ENCODE measurements around the gene TNP2. TPM values are rescaled to one million over a fixed set of nuclear protein-coding genes. Genes with fewer than 3 reads are reported as not detected.

The TNP2 gene
- total and polyA plus RNA-seq, 9 of the 15 experiments (the other 6 are each of a cell fraction or from before 2014, with no cell fraction given), result not detected

GRCh38 chr16:11262915-11263314 is 6.2 kb downstream of the TNP2 start:
- FAIRE-seq (no peak), DNase-seq (ENCODE audit: extremely low read depth in 1 of 4, low spot score in 3 of 4) (no peak), ATAC-seq (0 out of 3 replicates have a peak, but pooled peaks have one; percentile 35)
- ChIA-PET POLR2A (no interaction called here), CTCF (ENCODE audit: low intra/inter-chr PET ratio) (no interaction called here)
- no peaks in the 10 kb centered on the region for H3K79me2 ChIP-seq (ENCODE audit: control insufficient read depth, insufficient read depth, low read length)
- BruUV-seq (replicated peaks), result no TSS peak
- no peak overlapping the region for H3K4me2 ChIP-seq (ENCODE audit: insufficient read depth, low read length)
- no peaks in the 10 kb centered on the region for H3K36me3 ChIP-seq (ENCODE audit: control insufficient read depth, insufficient read depth, low read length)
- H3K27ac ChIP-seq (ENCODE audit: extremely low read depth, low read depth, low read length), result no peak overlapping the region
- no peak overlapping the region for H3K4me3 ChIP-seq
- H3K4me1 ChIP-seq (replicated peaks in 1 of 2; ENCODE audit: control insufficient read depth in 2 of 2, insufficient read depth in 2 of 2, low read length in 2 of 2), result peaks cover 0 to 3% of the 10 kb centered on the region in 2 experiments; a peak in 2 of 5 replicates
- H3K9me3 ChIP-seq (replicated peaks; ENCODE audit: control insufficient read depth, insufficient read depth, low read depth, low read length), result no peaks in the 10 kb centered on the region; the same call in 1 of the 2 replicates
- TF ChIP-seq ZNF212 (CRISPR knock-in tag; IDR thresholded peaks at IDR 0.05) (no peak), THRA (IDR thresholded peaks at IDR 0.05) (no peak), STAT5A (IDR thresholded peaks at IDR 0.05; ENCODE audit: borderline replicate concordance, low read length) (no peak), ZFP30 (CRISPR knock-in tag; IDR thresholded peaks at IDR 0.05; ENCODE audit: borderline replicate concordance) (no peak), MLX (CRISPR knock-in tag; conservative IDR thresholded peaks at IDR 0.05) (no peak), ZFX (CRISPR knock-in tag; IDR thresholded peaks at IDR 0.05) (no peak), ZC3H4 (CRISPR knock-in tag; IDR thresholded peaks at IDR 0.05; ENCODE audit: borderline replicate concordance) (no peak), DEAF1 (CRISPR knock-in tag; IDR thresholded peaks at IDR 0.05) (no peak), SMAD2 (IDR thresholded peaks at IDR 0.05; ENCODE audit: low read depth, low read length) (no peak), RUNX1 (IDR thresholded peaks at IDR 0.05; ENCODE audit: low read depth) (no peak), ZNF830 (CRISPR knock-in tag; IDR thresholded peaks at IDR 0.05) (no peak), PPARD (CRISPR knock-in tag; IDR thresholded peaks at IDR 0.05) (no peak), TEAD4 (IDR thresholded peaks at IDR 0.05; ENCODE audit: low read length) (no peak), TEAD4 (CRISPR knock-in tag; IDR thresholded peaks at IDR 0.05; ENCODE audit: borderline replicate concordance) (no peak), ZNF239 (CRISPR knock-in tag; IDR thresholded peaks at IDR 0.05) (no peak), DDX20 (tag; IDR thresholded peaks at IDR 0.05; ENCODE audit: low read depth) (no peak)
- 21% methylated on average over 8 of the region's 8 CpGs for WGBS (ENCODE audit: insufficient coverage, low coverage, missing lambda C conversion rate)
- intact Hi-C loops (cut with micrococcal nuclease) (no loop called here), in situ Hi-C loops (cut with MboI) (loop anchor here (5.0 kb wide), 2 partner anchors 89 to 306 kb away; no protein-coding TSS in a partner anchor)
- no peak overlapping the region for H2AFZ ChIP-seq (ENCODE audit: low read depth, low read length)
- no peaks in the 10 kb centered on the region for H3K9me1 ChIP-seq (ENCODE audit: control insufficient read depth, insufficient read depth, low read length)
- H3K9ac ChIP-seq (ENCODE audit: insufficient read depth in 1 of 2, low read depth in 2 of 2, low read length in 2 of 2), result no peak overlapping the region
- H3K27me3 ChIP-seq (ENCODE audit: control insufficient read depth in 2 of 2, insufficient read depth in 2 of 2, low read length in 2 of 2), result peaks cover 0 to 37% of the 10 kb centered on the region in 2 experiments; a peak in 3 of 5 replicates
- H4K20me1 ChIP-seq (replicated peaks; ENCODE audit: control insufficient read depth, insufficient read depth, low read length), result 0 out of 2 replicates have a peak, but pooled peaks cover 8% of the 10 kb centered on the region

Measured in K562 (cell line).